Stimulated activated memory B cell treated with anti-CD40 and anti-IgM and Interleukin-4, amounts not matched to agents 10 μg/mL and 1 μg/mL and 100 μg/mL, for 72 hours (primary cell): ENCODE results near the gene CFAP221.

ENCODE experiments used
- ATAC-seq: fragments of 150-1000 bp; cut with Tn5 transposase; 2 replicates; pipeline ENCODE4 v1.10.0; 2021
- H3K27ac Mint-ChIP-seq: one replicate; pipeline ENCODE4 v1.8.0; 2022; ENCODE audit warnings: mild to moderate bottlenecking, mixed read lengths
- H3K27me3 Mint-ChIP-seq: one replicate; pipeline ENCODE4 v1.8.0; 2022; ENCODE audit warnings: mixed read lengths
- H3K36me3 Mint-ChIP-seq: one replicate; pipeline ENCODE4 v1.8.0; 2022; ENCODE audit warnings: mixed read lengths
- H3K4me1 Mint-ChIP-seq: one replicate; pipeline ENCODE4 v1.8.0; 2022; ENCODE audit warnings: mixed read lengths
- H3K4me3 Mint-ChIP-seq: one replicate; pipeline ENCODE4 v1.8.0; 2022; ENCODE audit warnings: mild to moderate bottlenecking, moderate library complexity, mixed read lengths
- H3K9me3 Mint-ChIP-seq: one replicate; pipeline ENCODE4 v1.8.0; 2022; ENCODE audit warnings: mixed read lengths

CFAP221 gene

DNA sequence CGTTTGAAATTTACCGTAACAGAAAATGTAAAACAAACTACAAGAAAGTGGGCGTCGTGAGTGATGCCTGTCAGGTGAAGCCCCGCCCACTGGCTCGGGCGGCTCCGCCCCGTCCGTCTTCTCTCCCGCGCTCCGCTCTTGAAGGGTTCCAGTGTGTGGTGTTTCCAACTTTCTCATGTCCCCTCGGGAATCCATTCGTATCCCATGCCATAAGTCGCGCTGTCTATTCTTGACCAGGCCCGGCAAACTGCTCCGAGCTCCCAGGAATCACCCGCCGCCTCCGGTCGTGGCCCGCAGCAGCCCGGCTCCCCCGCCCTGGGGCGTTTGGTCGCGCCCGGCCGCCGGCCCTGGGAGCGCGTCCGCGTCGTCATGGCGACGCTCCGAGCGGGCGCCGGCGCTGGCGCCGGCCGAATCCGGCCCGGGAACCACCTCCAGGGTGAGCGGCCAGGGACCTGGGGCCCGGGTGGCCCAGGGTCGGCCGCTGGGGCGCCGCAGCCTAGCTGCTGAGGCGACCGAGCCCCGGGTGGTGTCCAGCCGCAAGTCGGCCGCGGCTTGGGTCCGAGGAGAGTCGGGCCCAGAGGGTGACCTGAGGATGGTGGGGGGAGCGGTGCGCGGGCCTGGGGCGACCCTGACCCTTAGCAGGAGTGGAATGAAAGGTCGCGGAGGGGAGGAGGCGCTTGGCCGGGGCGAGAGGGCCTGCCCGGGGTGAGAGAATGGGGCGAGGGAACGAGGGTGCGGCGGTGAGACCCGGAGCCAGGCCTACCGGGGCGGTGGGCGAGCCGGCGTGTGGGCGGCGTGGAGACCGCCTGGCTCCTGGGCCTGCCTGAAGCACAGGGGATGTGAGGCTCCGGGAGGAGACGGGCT is at the start of gene CFAP221:
CFAP221 (plus strand) TSS at position 375 of the 864 bp plus-strand sequence. CDS start 1,683 bp downstream, outside the sequence.
- Mint-ChIP-seq H3K9me3 (no peaks in the 10 kb centered on the region), H3K27me3 (peaks cover 76% of the 10 kb centered on the region), H3K27ac (no peak within 1 kb of the TSS)

DNA sequence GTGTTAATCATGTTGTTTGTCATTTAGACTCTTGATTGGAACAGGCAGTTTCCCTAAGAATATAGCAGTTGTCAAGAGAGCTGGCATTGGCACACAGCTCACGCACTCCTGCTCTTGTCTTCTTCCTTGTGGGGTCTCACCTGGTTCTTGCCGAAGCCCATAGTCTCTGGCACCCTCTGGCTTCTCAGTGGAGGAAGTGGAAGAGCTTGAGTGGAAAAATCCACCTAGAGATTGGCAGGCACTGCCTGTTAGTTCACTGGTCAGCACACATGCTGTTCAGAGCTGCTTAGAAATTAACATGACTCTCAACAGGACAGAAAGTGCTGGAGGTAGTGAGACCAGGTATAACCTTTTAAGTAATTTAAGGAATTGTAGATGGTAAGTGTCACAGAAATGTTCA is 48.3 kb upstream of the CFAP221 start:
- H3K4me3 Mint-ChIP-seq = no peak overlapping the region
- no peaks in the 10 kb centered on the region for H3K36me3 Mint-ChIP-seq
- ATAC-seq = no peak
- no peaks in the 10 kb centered on the region for H3K4me1 Mint-ChIP-seq
- H3K9me3 Mint-ChIP-seq = peaks cover 16% of the 10 kb centered on the region
- H3K27ac Mint-ChIP-seq = no peak overlapping the region
- H3K27me3 Mint-ChIP-seq = peaks cover 49% of the 10 kb centered on the region

More for the DNA sequence above, at the start of gene CFAP221:
- peaks cover 11% of the 10 kb centered on the region for H3K4me1 Mint-ChIP-seq
- ATAC-seq = peak; percentile 63
- H3K4me3 Mint-ChIP-seq = peak within 1 kb of the TSS; percentile 65
- no peaks in the 10 kb centered on the region for H3K36me3 Mint-ChIP-seq

DNA sequence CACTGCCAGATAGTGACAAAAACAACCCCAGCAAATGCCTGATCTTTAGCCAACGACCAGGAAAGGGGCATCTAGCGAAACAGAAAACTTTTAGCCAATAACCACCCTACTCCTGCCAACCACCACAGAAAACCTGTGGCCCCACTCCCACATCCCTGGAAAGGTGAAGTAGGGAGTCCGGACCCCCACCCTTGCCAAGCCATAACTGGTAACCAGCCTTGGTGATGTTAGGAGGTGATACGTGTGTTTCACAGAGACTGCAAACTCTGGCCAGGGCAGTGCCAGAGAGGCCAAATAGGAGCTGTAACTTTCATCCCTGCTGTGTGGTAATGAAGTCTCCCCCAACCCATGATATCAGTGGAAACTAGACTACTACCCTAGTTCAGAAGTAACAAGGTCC is 47.6 kb upstream of the CFAP221 start:
- Mint-ChIP-seq H3K9me3 (peaks cover 23% of the 10 kb centered on the region), H3K36me3 (no peaks in the 10 kb centered on the region), H3K4me3 (no peak overlapping the region), H3K27ac (no peak overlapping the region), H3K4me1 (no peaks in the 10 kb centered on the region), H3K27me3 (peaks cover 56% of the 10 kb centered on the region)
- ATAC-seq = no peak

DNA sequence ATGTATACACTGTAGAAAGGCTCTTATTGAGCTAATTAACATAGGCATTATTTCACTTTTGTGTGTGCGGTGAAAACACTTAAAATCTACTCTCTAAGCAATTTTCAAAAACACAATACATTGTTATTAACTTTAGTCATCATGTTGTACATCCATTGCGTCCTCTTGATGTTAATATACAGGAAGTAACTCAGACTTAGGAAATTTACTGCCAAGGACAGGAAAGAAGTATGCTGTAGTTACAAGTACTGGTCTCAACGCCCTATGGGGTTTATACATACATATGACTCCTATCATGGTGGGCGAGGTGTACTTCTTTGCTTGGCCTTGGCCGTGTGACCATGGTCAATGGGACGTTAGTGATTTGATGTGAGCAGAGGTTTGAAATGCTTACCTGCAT is 35.5 kb upstream of the CFAP221 start:
- H3K27me3 Mint-ChIP-seq = peaks cover 14% of the 10 kb centered on the region
- H3K27ac Mint-ChIP-seq = no peak overlapping the region
- ATAC-seq = no peak
- H3K4me1 Mint-ChIP-seq = no peaks in the 10 kb centered on the region
- no peak overlapping the region for H3K4me3 Mint-ChIP-seq
- no peaks in the 10 kb centered on the region for H3K36me3 Mint-ChIP-seq
- H3K9me3 Mint-ChIP-seq = no peaks in the 10 kb centered on the region

DNA sequence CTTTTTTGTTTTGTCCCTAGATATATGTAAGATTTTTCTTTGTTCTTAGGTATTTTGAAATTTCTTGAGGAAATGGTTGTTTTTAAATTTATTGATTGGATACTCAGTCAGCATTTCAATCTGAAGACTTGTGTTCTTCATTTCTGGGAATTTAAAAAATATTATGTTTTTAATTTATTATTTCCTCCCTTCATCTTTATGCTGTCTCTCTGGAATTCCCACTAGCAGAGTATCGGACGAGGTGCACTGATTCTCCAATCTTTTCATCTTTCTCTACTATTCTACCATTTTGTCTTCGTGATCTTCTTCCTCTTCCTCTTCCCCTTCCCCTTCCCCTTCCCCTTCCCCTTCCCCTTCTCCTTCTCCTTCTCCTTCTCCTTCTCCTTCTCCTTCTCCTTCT is 32.3 kb upstream of the CFAP221 start:
- H3K27me3 Mint-ChIP-seq = peaks cover 23% of the 10 kb centered on the region
- H3K9me3 Mint-ChIP-seq = no peaks in the 10 kb centered on the region
- ATAC-seq = no peak
- no peak overlapping the region for H3K27ac Mint-ChIP-seq
- no peaks in the 10 kb centered on the region for H3K4me1 Mint-ChIP-seq
- H3K36me3 Mint-ChIP-seq = no peaks in the 10 kb centered on the region
- H3K4me3 Mint-ChIP-seq = no peak overlapping the region

DNA sequence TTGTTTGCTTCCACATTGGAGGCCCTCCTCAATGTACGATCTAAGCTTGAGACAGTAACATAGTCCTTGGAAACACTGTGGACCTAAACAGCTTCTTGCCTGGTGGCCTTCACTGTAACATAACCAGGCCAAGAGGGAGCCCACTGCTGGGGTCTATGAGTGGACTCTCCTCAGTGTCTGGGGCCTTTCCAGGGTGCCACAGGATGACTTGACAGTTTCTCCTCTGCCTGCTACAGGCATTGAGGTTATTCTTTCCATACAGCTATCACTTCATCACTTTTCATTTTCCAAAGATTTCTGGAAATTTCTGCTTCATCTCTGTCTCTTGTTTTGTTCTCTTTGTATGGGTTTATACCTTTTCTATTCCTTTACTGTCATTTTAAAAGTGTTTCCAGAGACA is 31.3 kb upstream of the CFAP221 start:
- ATAC-seq = no peak
- no peaks in the 10 kb centered on the region for H3K36me3 Mint-ChIP-seq
- H3K27ac Mint-ChIP-seq = no peak overlapping the region
- H3K27me3 Mint-ChIP-seq = peaks cover 33% of the 10 kb centered on the region
- no peaks in the 10 kb centered on the region for H3K9me3 Mint-ChIP-seq
- no peaks in the 10 kb centered on the region for H3K4me1 Mint-ChIP-seq
- no peak overlapping the region for H3K4me3 Mint-ChIP-seq

DNA sequence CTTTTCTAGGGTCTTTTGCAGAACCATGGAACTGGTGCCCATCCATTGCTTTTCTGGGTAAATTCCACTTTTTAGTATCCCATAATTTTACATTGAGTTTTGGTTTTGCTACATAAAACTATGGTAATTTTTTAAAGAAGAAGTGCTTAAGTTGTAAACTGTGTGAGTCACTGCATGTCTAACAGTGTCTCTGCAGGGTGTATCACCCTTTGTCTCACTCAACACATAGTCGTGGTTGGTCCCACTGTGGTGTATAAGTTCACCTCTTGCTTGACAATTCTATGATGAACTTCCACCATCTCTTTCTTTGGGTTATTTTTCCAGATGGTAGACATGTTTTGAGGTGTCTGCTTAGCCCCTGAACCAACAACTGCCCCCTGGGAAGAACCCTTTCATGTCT is 30.4 kb upstream of the CFAP221 start:
- peaks cover 39% of the 10 kb centered on the region for H3K27me3 Mint-ChIP-seq
- H3K9me3 Mint-ChIP-seq = no peaks in the 10 kb centered on the region
- H3K4me1 Mint-ChIP-seq = no peaks in the 10 kb centered on the region
- H3K27ac Mint-ChIP-seq = no peak overlapping the region
- no peak overlapping the region for H3K4me3 Mint-ChIP-seq
- ATAC-seq = no peak
- no peaks in the 10 kb centered on the region for H3K36me3 Mint-ChIP-seq

DNA sequence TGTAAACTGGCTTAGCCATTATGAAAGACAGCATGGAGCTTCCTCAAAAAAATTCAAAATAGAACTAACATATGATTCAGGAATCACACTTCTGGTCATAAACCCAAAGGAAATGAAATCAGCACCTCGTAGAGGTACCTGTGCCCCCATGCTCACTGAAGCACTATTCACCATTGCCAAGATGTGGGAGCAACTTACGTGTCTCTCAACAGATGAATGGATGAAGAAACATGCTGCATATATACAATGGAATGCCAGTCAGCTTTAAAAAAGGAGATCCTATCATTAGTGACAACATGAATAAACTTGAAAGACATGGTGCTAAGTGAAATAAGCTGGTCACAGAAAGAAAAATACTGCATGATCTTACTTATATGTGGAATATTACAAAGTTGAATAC is 28.1 kb upstream of the CFAP221 start:
- Mint-ChIP-seq H3K4me1 (no peaks in the 10 kb centered on the region), H3K36me3 (no peaks in the 10 kb centered on the region), H3K27me3 (peaks cover 41% of the 10 kb centered on the region), H3K4me3 (no peak overlapping the region), H3K27ac (no peak overlapping the region), H3K9me3 (no peaks in the 10 kb centered on the region)
- ATAC-seq = no peak

DNA sequence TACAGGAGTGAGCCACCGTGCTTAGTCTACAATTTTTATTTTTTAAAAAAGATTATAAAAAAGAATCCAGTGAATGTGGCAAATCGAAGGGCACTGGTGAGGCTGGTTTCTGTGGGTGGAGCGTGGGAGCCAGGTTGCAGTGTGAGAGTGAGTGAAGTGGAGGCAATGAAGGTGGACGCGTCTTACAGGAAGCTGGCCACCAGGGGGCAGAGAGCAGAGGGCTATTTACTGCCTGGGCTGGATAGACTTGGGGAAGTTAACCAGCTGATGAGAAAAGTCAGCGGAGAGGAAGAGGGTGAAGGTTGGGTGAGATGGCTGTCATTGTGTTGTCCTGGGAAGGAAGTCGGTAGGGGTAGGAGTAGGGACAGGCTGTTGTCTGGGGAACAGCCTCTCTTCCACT is 26.8 kb upstream of the CFAP221 start:
- Mint-ChIP-seq H3K27ac (no peak overlapping the region), H3K4me3 (no peak overlapping the region), H3K27me3 (peaks cover 48% of the 10 kb centered on the region), H3K9me3 (no peaks in the 10 kb centered on the region), H3K4me1 (no peaks in the 10 kb centered on the region), H3K36me3 (no peaks in the 10 kb centered on the region)
- ATAC-seq = peak; percentile 56

DNA sequence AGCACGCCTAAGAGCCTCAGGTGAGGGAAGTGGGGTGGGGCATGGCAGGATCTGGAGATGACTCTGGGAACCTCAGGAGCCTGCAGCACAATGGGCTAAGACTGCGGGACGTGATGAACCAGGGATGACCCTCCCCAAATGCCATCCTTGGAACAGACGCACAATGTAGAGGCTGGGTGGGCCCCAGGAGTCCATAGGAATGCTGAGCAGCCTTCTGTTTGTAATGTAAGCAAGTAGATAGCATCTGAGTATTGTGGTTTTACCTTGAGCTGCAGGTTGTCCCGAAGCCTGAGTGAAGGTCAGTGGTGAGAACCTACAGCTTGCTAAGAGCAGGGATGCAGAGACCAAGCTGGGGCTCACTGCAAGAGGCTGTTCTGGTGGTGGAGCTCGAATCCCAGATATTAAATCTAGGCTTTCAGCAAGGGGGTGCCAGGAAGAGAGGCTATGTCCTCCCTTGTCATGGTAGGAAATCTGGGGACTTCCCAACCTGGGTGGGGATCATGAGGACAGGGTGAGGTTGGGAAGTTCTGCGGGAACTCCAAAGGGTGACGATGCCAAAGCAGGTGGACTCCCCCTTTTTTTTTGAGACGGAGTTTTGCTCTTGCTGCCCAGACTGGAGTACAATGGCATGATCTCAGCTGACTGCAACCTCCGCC is 25.7 kb upstream of the CFAP221 start:
- H3K27me3 Mint-ChIP-seq = peaks cover 52% of the 10 kb centered on the region
- H3K27ac Mint-ChIP-seq = no peak overlapping the region
- ATAC-seq = no peak
- no peaks in the 10 kb centered on the region for H3K36me3 Mint-ChIP-seq
- H3K4me3 Mint-ChIP-seq = no peak overlapping the region
- H3K9me3 Mint-ChIP-seq = no peaks in the 10 kb centered on the region
- H3K4me1 Mint-ChIP-seq = no peaks in the 10 kb centered on the region

DNA sequence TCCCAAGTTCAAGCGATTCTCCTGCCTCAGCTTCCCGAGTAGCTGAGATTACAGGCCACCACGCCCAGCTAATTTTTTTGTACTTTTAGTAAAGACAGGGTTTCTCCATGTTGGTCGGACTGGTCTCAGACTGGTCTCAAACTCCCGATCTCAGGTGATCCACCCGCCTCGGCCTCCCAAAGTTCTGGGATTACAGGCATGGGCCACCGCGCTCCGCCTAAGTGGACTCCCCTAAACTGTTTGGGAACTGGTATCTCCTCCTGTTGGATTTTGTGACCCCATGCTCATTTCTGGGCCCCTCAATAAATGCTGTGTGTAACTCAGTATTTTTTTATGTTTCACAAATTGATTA is 25.2 kb upstream of the CFAP221 start:
- Mint-ChIP-seq H3K27me3 (peaks cover 55% of the 10 kb centered on the region), H3K4me1 (no peaks in the 10 kb centered on the region), H3K9me3 (no peaks in the 10 kb centered on the region), H3K36me3 (no peaks in the 10 kb centered on the region), H3K4me3 (no peak overlapping the region), H3K27ac (no peak overlapping the region)
- no peak for ATAC-seq

DNA sequence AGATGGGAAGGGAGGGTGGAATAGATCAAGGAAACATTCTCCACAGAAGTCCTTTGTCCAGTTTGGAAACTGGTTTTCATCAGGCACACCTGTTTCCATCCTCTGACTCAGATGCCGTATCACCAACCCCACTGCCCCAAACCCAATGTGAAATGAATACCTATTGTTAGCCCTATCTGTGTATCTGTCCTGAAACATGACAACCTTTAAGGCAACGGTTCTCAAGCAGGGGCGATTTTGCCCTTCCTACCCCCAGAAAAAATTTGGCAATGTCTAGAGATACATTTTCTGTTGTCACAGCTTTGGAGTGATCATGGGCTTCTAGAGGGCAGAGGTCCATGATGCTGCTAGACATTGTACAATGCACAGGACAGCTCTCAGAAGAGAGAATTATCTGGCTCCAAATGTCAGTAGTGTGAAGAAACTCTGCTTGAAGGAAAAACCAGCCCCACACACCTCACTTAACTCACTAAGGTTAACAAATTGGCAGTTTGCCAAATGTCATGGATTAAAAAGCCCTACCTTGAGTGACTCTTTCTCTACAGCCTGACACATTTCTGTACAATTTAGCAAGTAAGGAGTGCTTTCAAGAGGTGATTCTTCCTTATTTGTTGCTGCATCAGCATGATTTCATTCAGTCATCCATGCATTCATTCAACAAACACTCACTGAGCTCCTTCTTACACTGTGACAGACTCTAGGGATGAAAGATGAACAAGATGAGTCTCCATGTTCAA is 23.4 kb upstream of the CFAP221 start:
- Mint-ChIP-seq H3K27ac (no peak overlapping the region), H3K4me1 (no peaks in the 10 kb centered on the region), H3K4me3 (no peak overlapping the region), H3K36me3 (no peaks in the 10 kb centered on the region), H3K9me3 (no peaks in the 10 kb centered on the region), H3K27me3 (peaks cover 60% of the 10 kb centered on the region)
- no peak for ATAC-seq

DNA sequence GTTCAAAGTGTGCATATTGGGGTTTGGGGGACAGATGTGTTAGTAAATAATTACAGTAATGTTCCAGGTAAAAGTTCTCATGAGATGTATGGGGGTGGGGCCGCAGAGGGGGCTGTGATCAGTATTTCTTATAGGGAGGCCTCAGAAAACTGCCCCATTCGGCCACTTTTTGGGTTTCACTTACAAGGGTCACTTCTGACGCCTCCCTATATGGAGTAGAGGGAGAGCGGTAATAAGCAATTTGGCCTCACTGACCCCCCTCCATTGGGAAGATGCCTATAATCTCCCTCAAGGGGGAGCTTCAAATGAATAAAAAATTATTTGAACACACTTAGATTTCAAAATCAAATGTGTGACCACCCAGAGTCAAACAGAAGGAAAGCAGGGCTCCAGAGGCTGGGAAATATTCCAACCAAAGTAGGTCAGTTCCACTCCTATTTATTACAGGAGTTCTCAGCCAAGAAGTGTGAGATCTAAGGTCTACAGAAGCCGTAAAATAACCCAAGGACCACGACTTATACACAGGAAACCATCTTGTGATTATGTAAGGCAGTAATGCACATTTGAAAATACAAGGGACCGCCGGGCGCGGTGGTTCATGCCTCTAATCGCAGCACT is 22.7 kb upstream of the CFAP221 start:
- H3K9me3 Mint-ChIP-seq = no peaks in the 10 kb centered on the region

DNA sequence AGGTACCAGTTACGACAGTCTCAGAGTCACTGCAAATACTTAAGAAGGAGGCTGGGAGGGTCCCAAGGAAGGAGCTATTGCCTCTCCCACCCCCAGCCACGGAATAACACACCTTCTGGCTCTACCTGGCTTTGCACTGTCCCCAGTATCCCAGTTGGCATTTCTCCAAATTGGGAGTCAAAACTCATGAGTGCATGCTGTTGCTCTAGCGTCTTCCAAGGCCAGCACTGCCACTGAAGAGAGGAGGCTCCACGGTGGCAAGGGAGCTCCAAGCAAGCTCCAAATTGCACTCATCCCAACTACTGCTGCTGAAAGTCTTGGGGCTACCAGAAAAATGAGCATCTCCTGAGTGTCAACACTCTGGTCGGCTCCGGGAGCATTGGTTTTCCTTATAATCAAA is 21.6 kb upstream of the CFAP221 start:
- H3K36me3 Mint-ChIP-seq = no peaks in the 10 kb centered on the region
- no peak for ATAC-seq
- H3K27ac Mint-ChIP-seq = no peak overlapping the region
- H3K4me3 Mint-ChIP-seq = no peak overlapping the region
- no peaks in the 10 kb centered on the region for H3K9me3 Mint-ChIP-seq
- peaks cover 64% of the 10 kb centered on the region for H3K27me3 Mint-ChIP-seq
- H3K4me1 Mint-ChIP-seq = no peaks in the 10 kb centered on the region

More for the DNA sequence above, 22.7 kb upstream of the CFAP221 start:
- Mint-ChIP-seq H3K27me3 (peaks cover 60% of the 10 kb centered on the region), H3K36me3 (no peaks in the 10 kb centered on the region), H3K4me1 (no peaks in the 10 kb centered on the region), H3K4me3 (no peak overlapping the region), H3K27ac (no peak overlapping the region)
- ATAC-seq = no peak

DNA sequence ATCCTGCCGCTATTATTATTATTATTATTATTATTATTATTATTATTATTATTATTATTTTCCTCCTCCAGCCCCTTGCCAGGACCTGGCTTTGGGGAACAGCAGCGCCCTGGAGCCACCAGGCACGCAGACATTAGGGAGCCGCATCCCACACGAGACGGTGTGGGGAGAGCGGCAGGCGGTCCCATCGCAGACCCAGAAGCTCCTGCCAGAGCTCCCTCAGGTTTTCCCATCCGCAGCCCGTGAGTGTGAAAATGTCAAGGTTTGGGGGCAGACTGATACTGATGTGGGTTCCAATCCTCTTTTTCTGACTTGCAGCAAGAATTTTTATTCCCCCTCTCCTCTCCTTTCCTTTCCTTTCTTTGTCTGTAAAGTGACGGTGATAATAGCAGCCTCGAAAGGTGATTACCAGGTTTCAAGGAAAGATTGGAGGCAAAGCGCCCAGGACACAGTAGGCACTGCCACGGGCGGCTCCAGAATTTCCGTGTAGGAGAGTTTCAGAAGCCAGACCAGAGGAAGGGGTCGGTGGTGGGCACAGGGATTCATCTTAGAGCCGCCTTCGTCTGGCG is 20.8 kb upstream of the CFAP221 start:
- Mint-ChIP-seq H3K4me3 (no peak overlapping the region), H3K9me3 (no peaks in the 10 kb centered on the region), H3K27me3 (peaks cover 58% of the 10 kb centered on the region), H3K4me1 (no peaks in the 10 kb centered on the region), H3K27ac (no peak overlapping the region), H3K36me3 (no peaks in the 10 kb centered on the region)
- no peak for ATAC-seq
